ENCODE measurements around the gene LRRC71.

Gene LRRC71

DNA sequence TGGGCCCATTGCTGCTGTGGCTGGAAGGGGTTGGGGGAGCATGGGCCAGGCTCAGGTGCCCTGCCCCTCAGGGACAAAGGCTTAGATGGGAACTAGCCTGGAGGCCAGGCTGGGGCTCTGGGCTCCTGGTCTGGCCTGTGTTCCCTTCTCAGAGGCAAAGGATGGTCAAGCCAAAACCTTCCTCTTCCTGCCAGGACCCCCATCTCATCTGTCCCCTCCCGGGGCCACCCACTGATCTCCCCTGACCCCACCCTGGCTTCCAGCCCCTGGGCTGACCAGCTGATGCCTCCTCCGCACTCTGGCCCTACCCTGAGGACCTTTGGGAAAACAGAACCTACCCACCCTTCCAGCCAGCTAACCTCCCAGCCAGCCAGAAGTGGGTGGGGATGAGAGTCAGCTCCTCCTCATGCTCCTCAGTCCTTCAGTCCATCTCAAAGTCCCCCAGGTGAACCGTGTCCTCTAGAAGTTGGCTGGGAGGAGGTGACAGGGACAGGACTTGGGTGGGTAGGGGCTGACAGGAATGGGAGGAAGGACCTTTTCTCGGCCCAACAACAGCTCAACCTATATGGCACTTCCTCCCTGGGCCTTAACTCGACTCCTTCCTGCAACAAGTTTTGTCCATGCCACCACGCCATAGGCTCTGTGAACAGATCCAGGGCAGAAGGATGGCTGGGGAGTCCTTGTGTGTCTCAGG is 19.4 kb upstream of the LRRC71 start:
- no peak for DNase-seq (ENCODE audit: insufficient read length, low spot score)
- FAIRE-seq = no peak
- TF ChIP-seq, protein P1, sequence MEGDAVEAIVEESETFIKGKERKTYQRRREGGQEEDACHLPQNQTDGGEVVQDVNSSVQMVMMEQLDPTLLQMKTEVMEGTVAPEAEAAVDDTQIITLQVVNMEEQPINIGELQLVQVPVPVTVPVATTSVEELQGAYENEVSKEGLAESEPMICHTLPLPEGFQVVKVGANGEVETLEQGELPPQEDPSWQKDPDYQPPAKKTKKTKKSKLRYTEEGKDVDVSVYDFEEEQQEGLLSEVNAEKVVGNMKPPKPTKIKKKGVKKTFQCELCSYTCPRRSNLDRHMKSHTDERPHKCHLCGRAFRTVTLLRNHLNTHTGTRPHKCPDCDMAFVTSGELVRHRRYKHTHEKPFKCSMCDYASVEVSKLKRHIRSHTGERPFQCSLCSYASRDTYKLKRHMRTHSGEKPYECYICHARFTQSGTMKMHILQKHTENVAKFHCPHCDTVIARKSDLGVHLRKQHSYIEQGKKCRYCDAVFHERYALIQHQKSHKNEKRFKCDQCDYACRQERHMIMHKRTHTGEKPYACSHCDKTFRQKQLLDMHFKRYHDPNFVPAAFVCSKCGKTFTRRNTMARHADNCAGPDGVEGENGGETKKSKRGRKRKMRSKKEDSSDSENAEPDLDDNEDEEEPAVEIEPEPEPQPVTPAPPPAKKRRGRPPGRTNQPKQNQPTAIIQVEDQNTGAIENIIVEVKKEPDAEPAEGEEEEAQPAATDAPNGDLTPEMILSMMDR (IDR thresholded peaks at IDR 0.05; ENCODE audit: insufficient read depth, missing control alignments) = no peak

DNA sequence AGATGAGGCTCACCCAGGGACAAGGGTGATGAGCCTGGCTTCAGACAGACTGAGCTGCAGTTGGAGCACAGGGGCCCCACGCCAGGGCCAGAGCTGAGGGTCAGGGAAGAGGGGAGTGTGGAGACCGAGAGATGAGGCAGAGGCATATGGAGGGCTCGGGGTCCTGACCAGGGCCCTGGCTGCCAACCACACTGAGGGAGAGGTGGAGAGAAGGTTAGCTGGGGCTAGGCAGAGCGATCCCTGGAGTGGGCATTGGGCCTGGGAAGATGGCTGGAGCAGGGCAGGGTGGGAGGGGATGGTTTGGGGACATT is 18.9 kb upstream of the LRRC71 start:
- no peak for FAIRE-seq
- TF ChIP-seq, protein P1 (IDR thresholded peaks at IDR 0.05; ENCODE audit: insufficient read depth, missing control alignments) = no peak
- no peak for DNase-seq (ENCODE audit: insufficient read length, low spot score)

DNA sequence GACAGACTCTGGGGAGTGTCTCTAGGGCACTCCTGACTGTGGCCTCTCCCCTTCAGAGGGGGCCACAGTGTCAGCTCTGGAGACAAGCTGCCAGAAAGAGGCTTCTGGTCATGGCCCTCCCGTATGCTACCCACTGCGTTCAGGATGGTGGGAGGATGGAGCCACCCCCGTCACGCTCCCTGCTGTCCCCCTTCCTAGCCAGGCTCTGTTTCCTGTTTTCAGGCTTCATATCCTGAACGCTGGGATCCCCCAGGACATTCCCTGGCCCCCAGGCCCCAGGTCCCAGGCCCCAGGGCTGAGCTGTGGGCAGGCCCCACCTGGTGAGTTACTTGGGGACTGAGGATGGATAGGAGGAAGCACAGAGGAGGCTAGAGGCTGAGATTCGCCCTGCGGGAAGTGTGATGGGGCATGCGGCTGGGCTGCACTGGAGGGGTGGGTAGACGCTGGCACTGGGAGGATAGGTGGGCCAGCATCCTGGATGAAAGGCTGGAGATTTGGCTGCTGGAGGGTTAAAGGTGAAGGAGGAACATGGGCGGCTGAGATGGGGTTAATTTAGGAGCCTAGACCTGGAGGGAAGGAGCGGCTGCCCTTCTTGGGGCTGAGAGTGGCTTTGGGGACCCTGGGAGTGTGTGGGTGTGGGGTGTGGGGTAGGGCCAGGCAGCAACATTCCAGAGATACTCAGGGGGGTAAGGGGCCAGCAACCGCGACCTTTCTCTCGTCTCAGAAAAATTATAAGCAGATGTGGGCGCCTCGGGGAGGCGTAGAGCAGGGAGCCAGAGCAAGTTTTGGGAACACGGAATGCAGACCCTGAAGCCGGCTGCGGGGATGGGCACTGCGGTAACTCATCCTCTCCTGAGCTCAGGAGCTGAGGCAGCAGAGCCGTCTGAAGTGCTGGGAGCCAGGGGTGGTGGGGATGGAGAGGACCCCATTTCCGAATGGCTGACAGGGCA is 18.2 kb upstream of the LRRC71 start:
- DNase-seq (ENCODE audit: insufficient read length, low spot score) = no peak
- TF ChIP-seq, protein P1 (IDR thresholded peaks at IDR 0.05; ENCODE audit: insufficient read depth, missing control alignments) = no peak
- FAIRE-seq = no peak

DNA sequence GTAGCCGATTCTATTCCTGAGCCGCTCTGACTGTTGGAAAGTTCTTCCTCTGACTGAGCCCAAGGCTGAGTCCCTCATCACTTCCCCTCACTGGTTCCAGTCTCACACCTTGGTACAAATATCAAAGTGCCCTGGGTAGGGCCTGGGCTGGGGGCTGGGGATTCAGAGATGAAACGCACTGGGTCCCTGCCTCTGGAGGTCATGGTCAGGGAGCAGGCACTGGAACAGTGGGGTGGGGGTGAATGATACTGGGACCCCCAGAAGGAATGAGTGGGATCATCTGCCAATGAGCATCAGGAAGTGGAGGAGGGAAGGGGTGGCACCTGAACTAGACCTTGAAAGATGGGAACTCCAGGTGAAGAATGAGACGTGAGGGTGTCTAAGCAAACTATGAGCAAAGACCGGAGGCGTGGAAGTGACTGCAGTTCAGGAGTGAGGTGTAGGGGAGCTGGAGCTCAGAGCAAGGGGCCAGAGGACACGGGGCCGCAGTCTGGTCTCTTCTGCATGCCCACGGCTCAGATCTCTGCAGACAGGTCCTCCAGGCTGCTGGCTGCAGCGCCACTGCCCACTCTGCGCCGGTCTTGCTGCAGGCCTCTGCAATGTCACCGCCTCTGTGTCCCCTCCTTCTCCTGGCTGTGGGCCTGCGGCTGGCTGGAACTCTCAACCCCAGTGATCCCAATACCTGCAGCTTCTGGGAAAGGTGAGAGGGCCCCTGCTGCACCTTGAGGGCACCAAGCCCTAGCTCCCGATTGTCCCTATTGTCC is 16.9 kb upstream of the LRRC71 start:
- DNase-seq (ENCODE audit: insufficient read length, low spot score) (no peak), FAIRE-seq (no peak)
- TF ChIP-seq, protein P1 (IDR thresholded peaks at IDR 0.05; ENCODE audit: insufficient read depth, missing control alignments) = no peak

DNA sequence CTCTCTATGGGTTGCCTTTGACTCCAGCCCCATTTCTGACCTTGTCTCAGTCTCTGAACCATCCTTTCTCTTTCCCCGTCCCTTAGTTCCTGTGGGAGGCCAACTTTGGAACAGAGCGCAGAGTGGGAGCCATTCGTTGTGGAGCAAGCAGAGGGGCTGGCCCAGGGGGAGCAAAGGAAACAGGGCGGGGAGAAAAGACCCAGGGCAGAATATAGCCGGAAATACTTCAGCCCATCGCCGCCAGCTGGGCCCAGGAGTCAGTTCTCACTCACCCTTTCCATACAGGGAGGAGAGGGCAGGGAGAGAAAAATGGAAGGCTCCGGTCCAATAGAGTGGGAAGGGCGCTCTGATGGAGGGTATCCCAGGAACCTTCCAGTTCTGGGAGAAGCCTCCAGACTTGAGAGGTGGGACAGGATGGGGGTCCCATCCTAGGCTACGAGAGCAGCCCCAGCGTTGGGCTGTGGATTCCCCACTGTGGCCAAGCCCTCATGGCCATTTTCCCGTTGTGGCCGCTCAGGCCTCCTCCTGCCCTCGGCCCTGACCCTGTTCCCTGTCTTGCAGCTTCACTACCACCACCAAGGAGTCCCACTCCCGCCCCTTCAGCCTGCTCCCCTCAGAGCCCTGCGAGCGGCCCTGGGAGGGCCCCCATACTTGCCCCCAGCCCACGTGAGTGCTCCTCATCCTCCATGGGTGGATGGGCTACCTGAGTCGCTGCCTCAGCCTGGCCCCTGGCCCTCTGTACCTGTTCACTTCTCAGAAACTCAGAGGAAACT is 16.1 kb upstream of the LRRC71 start:
- TF ChIP-seq, protein P1 (IDR thresholded peaks at IDR 0.05; ENCODE audit: insufficient read depth, missing control alignments) = no peak
- FAIRE-seq = no peak
- no peak for DNase-seq (ENCODE audit: insufficient read length, low spot score)

DNA sequence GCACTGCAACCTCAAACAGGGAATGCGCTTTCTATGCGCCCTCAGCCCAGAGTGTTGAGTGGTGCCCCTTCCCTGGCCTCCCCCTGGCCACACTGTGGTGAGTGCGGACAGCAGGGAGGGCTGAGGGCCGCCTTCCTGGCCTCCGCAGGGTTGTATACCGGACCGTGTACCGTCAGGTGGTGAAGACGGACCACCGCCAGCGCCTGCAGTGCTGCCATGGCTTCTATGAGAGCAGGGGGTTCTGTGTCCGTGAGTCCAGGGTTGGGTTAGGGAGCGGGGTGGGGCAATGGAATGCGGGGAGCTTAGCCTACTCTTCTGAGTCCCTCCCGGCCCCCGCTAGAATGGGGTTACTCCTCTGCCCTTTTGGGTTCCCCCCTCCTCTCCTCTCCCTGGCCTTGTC is 15.3 kb upstream of the LRRC71 start:
- TF ChIP-seq, protein P1 (IDR thresholded peaks at IDR 0.05; ENCODE audit: insufficient read depth, missing control alignments) = no peak
- no peak for FAIRE-seq
- DNase-seq (ENCODE audit: insufficient read length, low spot score) = no peak
